Measurements from ENCODE around the gene TAAR9.

GRCh38 chr6:132525866-132526265 lies 12.2 kb upstream of the TAAR9 start:
- no peak for TF ChIP-seq CTCF (optimal IDR thresholded peaks at IDR 0.05 in 1 of 3, IDR thresholded peaks at IDR 0.05 in 1 of 3, conservative IDR thresholded peaks at IDR 0.05 in 1 of 3; ENCODE audit: extremely low read depth in 1 of 3, insufficient read depth in 2 of 3, low read length in 3 of 3)
- TF ChIP-seq EZH2 (IDR thresholded peaks at IDR 0.05; ENCODE audit: low read length) = no peak
